Mesothelial cell of epicardium (in vitro differentiated cells): Measurements from ENCODE around the gene BNIP3. TPM values are rescaled to one million over a fixed set of nuclear protein-coding genes. Genes with fewer than 3 reads are reported as not detected.

Source experiments
- DNase-seq, 2 experiments: peaks; one replicate each; pipeline ENCODE4 v3.0.0; 2021; ENCODE audit warnings: low spot score in 2 of 2; ENCODE audit not compliant: unreplicated experiment in 2 of 2
- H3K27ac Mint-ChIP-seq: 2 replicates; pipeline ENCODE4 v1.8.0; 2021; ENCODE audit warnings: mixed read lengths
- H3K27me3 Mint-ChIP-seq: 2 replicates; pipeline ENCODE4 v1.8.0; 2021; ENCODE audit warnings: low read depth, mixed read lengths
- H3K36me3 Mint-ChIP-seq: 2 replicates; pipeline ENCODE4 v1.8.0; 2021; ENCODE audit warnings: mixed read lengths
- H3K4me1 Mint-ChIP-seq: 2 replicates; pipeline ENCODE4 v1.8.0; 2021; ENCODE audit warnings: mixed read lengths
- H3K4me3 Mint-ChIP-seq: 2 replicates; pipeline ENCODE4 v1.8.0; 2021; ENCODE audit warnings: mild to moderate bottlenecking, moderate library complexity, mixed read lengths
- H3K9me3 Mint-ChIP-seq: 2 replicates; pipeline ENCODE4 v1.8.0; 2021; ENCODE audit warnings: mixed read lengths
- CTCF ChIP-seq: fragments of 200-600 bp; sonication (generic); IDR thresholded peaks from one replicate; pipeline ENCODE4 v1.5.0; 2021; ENCODE audit warnings: antibody characterized with exemption; ENCODE audit not compliant: unreplicated experiment
- total RNA-seq: library from RNA; stranded (reverse); gene quantifications from 3 replicates; pipeline ENCODE4 v1.2.1, GENCODE V29; 2021

BNIP3 gene
- total RNA-seq: 50.8 to 57.2 TPM (median 53.0 TPM) in 3 replicates

- Mint-ChIP-seq H3K4me3 (peak within 1 kb of the TSS; percentile 81), H3K27ac (no peak within 1 kb of the TSS), H3K4me1 (peaks cover 29% of the 10 kb centered on the region), H3K27me3 (peaks cover 41% of the 10 kb centered on the region), H3K36me3 (peaks cover 20% of the 10 kb centered on the region), H3K9me3 (peaks cover 25% of the 10 kb centered on the region)
- no peak for TF ChIP-seq CTCF
- DNase-seq: peak; percentile 97 to 98
These were observed at the start of gene BNIP3 for GRCh38 chr10:131981429-131982184. TSS of gene BNIP3 (minus strand) at chr10:131981923. CDS start at chr10:131981806, 117 bp downstream.

GRCh38 chr10:132030898-132031463 is 49.3 kb upstream of the BNIP3 start:
- Mint-ChIP-seq H3K36me3 (no peaks in the 10 kb centered on the region), H3K4me1 (peaks cover under 1% of the 10 kb centered on the region), H3K9me3 (no peaks in the 10 kb centered on the region), H3K27me3 (peaks cover 90% of the 10 kb centered on the region), H3K27ac (no peak overlapping the region), H3K4me3 (no peak overlapping the region)
- no peak for TF ChIP-seq CTCF
- no peak for DNase-seq

- DNase-seq: no peak
- TF ChIP-seq CTCF: no peak
- Mint-ChIP-seq H3K9me3 (no peaks in the 10 kb centered on the region), H3K4me3 (no peak overlapping the region), H3K27me3 (peaks cover 88% of the 10 kb centered on the region), H3K36me3 (no peaks in the 10 kb centered on the region), H3K4me1 (no peaks in the 10 kb centered on the region), H3K27ac (no peak overlapping the region)
These were observed 47.0 kb upstream of the BNIP3 start for GRCh38 chr10:132028706-132029105.

- no peak for DNase-seq
- Mint-ChIP-seq H3K4me1 (peaks cover 3% of the 10 kb centered on the region), H3K36me3 (no peaks in the 10 kb centered on the region), H3K27me3 (peaks cover 85% of the 10 kb centered on the region), H3K9me3 (no peaks in the 10 kb centered on the region), H3K27ac (no peak overlapping the region), H3K4me3 (no peak overlapping the region)
- no peak for TF ChIP-seq CTCF
These were observed 45.8 kb upstream of the BNIP3 start for GRCh38 chr10:132027423-132027983.

- H3K4me3 Mint-ChIP-seq: peak overlapping the region; percentile 15
- H3K27ac Mint-ChIP-seq: no peak overlapping the region
- H3K36me3 Mint-ChIP-seq: no peaks in the 10 kb centered on the region
These were observed 41.5 kb upstream of the BNIP3 start for GRCh38 chr10:132023092-132023811.

More at GRCh38 chr10:132023092-132023811, 41.5 kb upstream of the BNIP3 start:
- Mint-ChIP-seq H3K9me3 (no peaks in the 10 kb centered on the region), H3K4me1 (peaks cover 3% of the 10 kb centered on the region), H3K27me3 (peaks cover 59% of the 10 kb centered on the region)
- peak in 1 of 2 experiments; percentile 86 for DNase-seq
- peak; percentile 68 for TF ChIP-seq CTCF
